H9 (cell line): ENCODE data around the gene NRROS. TPM values are rescaled to one million over a fixed set of nuclear protein-coding genes. Genes with fewer than 3 reads are reported as not detected.

Experiments used
- DNase-seq: peaks from one replicate; pipeline ENCODE4 v3.0.0-alpha.2; 2017
- H2AFZ ChIP-seq: one replicate; pipeline ENCODE4 v1.6.1; 2013; ENCODE audit warnings: mild to moderate bottlenecking, low read length, control low read depth, moderate library complexity
- H2AK5ac ChIP-seq: 2 replicates; pipeline ENCODE4 v1.6.1; 2013; ENCODE audit warnings: low read length, control low read depth, mixed read lengths; ENCODE audit not compliant: insufficient read length
- H2BK120ac ChIP-seq: one replicate; pipeline ENCODE4 v1.6.1; 2013; ENCODE audit warnings: low read depth, mild to moderate bottlenecking, low read length, control low read depth, inconsistent platforms; ENCODE audit not compliant: poor library complexity, severe bottlenecking
- H2BK12ac ChIP-seq: 2 replicates; pipeline ENCODE4 v1.6.1; 2013; ENCODE audit warnings: low read length, control low read depth, mixed read lengths, low read depth; ENCODE audit not compliant: insufficient read length
- H2BK15ac ChIP-seq: 2 replicates; pipeline ENCODE4 v1.6.1; 2013; ENCODE audit warnings: low read depth, low read length, control low read depth
- H2BK20ac ChIP-seq: one replicate; pipeline ENCODE4 v1.6.1; 2013; ENCODE audit warnings: low read depth, mild to moderate bottlenecking, low read length, control low read depth, inconsistent platforms; ENCODE audit not compliant: poor library complexity, severe bottlenecking
- H2BK5ac ChIP-seq: 2 replicates; pipeline ENCODE4 v1.6.1; 2013; ENCODE audit warnings: low read length, control low read depth, mixed read lengths; ENCODE audit not compliant: insufficient read length
- H3K14ac ChIP-seq: 2 replicates; pipeline ENCODE4 v1.6.1; 2013; ENCODE audit warnings: low read length, control low read depth; ENCODE audit not compliant: insufficient read depth
- H3K18ac ChIP-seq: 2 replicates; pipeline ENCODE4 v1.6.1; 2013; ENCODE audit warnings: low read depth, mild to moderate bottlenecking, mixed read lengths, low read length, control low read depth; ENCODE audit not compliant: insufficient read length
- H3K23ac ChIP-seq: 2 replicates; pipeline ENCODE4 v1.6.1; 2013; ENCODE audit warnings: low read length, control low read depth, mixed read lengths, low read depth; ENCODE audit not compliant: insufficient read length
- H3K23me2 ChIP-seq: 2 replicates; pipeline ENCODE4 v1.6.1; 2013; ENCODE audit warnings: low read depth, mild to moderate bottlenecking, mixed read lengths, low read length, control low read depth; ENCODE audit not compliant: insufficient read length, poor library complexity, severe bottlenecking
- H3K27ac ChIP-seq: 2 replicates; pipeline ENCODE4 v1.5.1; 2013; ENCODE audit warnings: low read length, control low read depth, mixed read lengths, low read depth; ENCODE audit not compliant: insufficient read length
- H3K27me3 ChIP-seq: 2 replicates; pipeline ENCODE4 v1.6.1; 2013; ENCODE audit warnings: low read length, control low read depth, inconsistent platforms; ENCODE audit not compliant: insufficient read depth
- H3K4ac ChIP-seq: 2 replicates; pipeline ENCODE4 v1.6.1; 2013; ENCODE audit warnings: low read depth, mild to moderate bottlenecking, control low read depth, inconsistent platforms, low read length, moderate library complexity
- H3K4me1 ChIP-seq: 2 replicates; pipeline ENCODE4 v1.6.1; 2013; ENCODE audit warnings: low read length, control low read depth, inconsistent platforms; ENCODE audit not compliant: insufficient read depth
- H3K4me2 ChIP-seq: 2 replicates; pipeline ENCODE4 v1.6.1; 2013; ENCODE audit warnings: low read length, control low read depth, mixed read lengths; ENCODE audit not compliant: insufficient read length, insufficient read depth
- H3K56ac ChIP-seq: 2 replicates; pipeline ENCODE4 v1.6.1; 2013; ENCODE audit warnings: low read depth, mild to moderate bottlenecking, mixed read lengths, low read length, control low read depth; ENCODE audit not compliant: insufficient read length
- H3K79me1 ChIP-seq: 2 replicates; pipeline ENCODE4 v1.6.1; 2013; ENCODE audit warnings: low read depth, mild to moderate bottlenecking, moderate library complexity, low read length, control low read depth, inconsistent platforms; ENCODE audit not compliant: insufficient read depth, poor library complexity, severe bottlenecking
- H3K79me2 ChIP-seq: 2 replicates; pipeline ENCODE4 v1.6.1; 2013; ENCODE audit warnings: low read length, control low read depth, inconsistent platforms; ENCODE audit not compliant: insufficient read depth
- H3K9ac ChIP-seq: 2 replicates; pipeline ENCODE4 v1.6.1; 2013; ENCODE audit warnings: low read length, control low read depth, mixed read lengths; ENCODE audit not compliant: insufficient read length; ENCODE audit errors: extremely low read depth
- H3K9me3 ChIP-seq: one replicate; pipeline ENCODE4 v1.6.1; 2013; ENCODE audit warnings: low read depth, low read length, inconsistent platforms; ENCODE audit not compliant: control insufficient read depth
- H3T11ph ChIP-seq: one replicate; pipeline ENCODE4 v1.6.1; 2013; ENCODE audit warnings: mild to moderate bottlenecking, low read length, control low read depth, inconsistent platforms
- H4K20me1 ChIP-seq: one replicate; pipeline ENCODE4 v1.6.1; 2013; ENCODE audit not compliant: control insufficient read depth, insufficient read length, insufficient read depth
- H4K5ac ChIP-seq: 2 replicates; pipeline ENCODE4 v1.6.1; 2013; ENCODE audit warnings: low read depth, mild to moderate bottlenecking, mixed read lengths, low read length, control low read depth; ENCODE audit not compliant: insufficient read length
- H4K8ac ChIP-seq: replicated peaks from 2 replicates; pipeline ENCODE4 v1.6.1; 2013; ENCODE audit warnings: low read length, control low read depth, mixed read lengths, low read depth; ENCODE audit not compliant: insufficient read length
- H4K91ac ChIP-seq: 2 replicates; pipeline ENCODE4 v1.6.1; 2013; ENCODE audit warnings: low read depth, mild to moderate bottlenecking, moderate library complexity, mixed read lengths, low read length, control low read depth; ENCODE audit not compliant: insufficient read length
- H3K27ac Mint-ChIP-seq, 3 experiments: 2 replicates in 2 of 3; 3 replicates in 1 of 3; pipeline ENCODE4 v1.8.0; 2020 to 2021; ENCODE audit warnings: mixed read lengths in 3 of 3, mild to moderate bottlenecking in 1 of 3, moderate library complexity in 1 of 3
- H3K27me3 Mint-ChIP-seq: 2 replicates; pipeline ENCODE4 v1.8.0; 2021; ENCODE audit warnings: low read depth, mild to moderate bottlenecking, moderate library complexity, mixed read lengths
- H3K36me3 Mint-ChIP-seq, 3 experiments: 2 replicates in 2 of 3; 3 replicates in 1 of 3; pipeline ENCODE4 v1.8.0; 2020 to 2021; ENCODE audit warnings: low read depth in 3 of 3, mixed read lengths in 3 of 3; ENCODE audit not compliant: insufficient read depth in 1 of 3
- H3K4me1 Mint-ChIP-seq, 2 experiments: 2 replicates each; pipeline ENCODE4 v1.8.0; 2020; ENCODE audit warnings: mixed read lengths in 2 of 2
- H3K4me3 Mint-ChIP-seq, 2 experiments: 2 replicates in 1 of 2; 3 replicates in 1 of 2; pipeline ENCODE4 v1.8.0; 2020 to 2021; ENCODE audit warnings: mild to moderate bottlenecking in 2 of 2, mixed read lengths in 2 of 2, moderate library complexity in 1 of 2
- H3K9me3 Mint-ChIP-seq, 2 experiments: 2 replicates in 1 of 2; 3 replicates in 1 of 2; pipeline ENCODE4 v1.8.0; 2020; ENCODE audit warnings: mild to moderate bottlenecking in 2 of 2, mixed read lengths in 2 of 2, moderate library complexity in 1 of 2
- CTCF ChIP-seq: fragments of 200-600 bp; sonication (generic); conservative IDR thresholded peaks from 3 replicates; pipeline ENCODE4 v1.8.0; 2021; ENCODE audit warnings: antibody characterized with exemption, mild to moderate bottlenecking
- WGBS: extraction: QIAGEN DNeasy Blood & Tissue Kit; methylation state at CpG from one replicate; pipeline ENCODE4 v1.1.7; 2013; ENCODE audit warnings: missing lambda C conversion rate, low lambda C conversion rate, mixed read lengths; ENCODE audit not compliant: insufficient read length; ENCODE audit errors: extremely low coverage; 5-methylcytosine and 5-hydroxymethylcytosine counted together
- total RNA-seq: library from RNA; stranded (reverse); gene quantifications from 2 replicates; pipeline ENCODE4 v1.2.1, GENCODE V29; 2021

NRROS gene
- total RNA-seq, 1 experiment from 2014 or later = 4.0 TPM

GRCh38 chr3:196633555-196634151, 5.8 kb upstream of the NRROS start:
- H2BK5ac ChIP-seq = no peak overlapping the region
- no peak overlapping the region for H3K4me2 ChIP-seq
- no peak overlapping the region for H3K27ac ChIP-seq
- peaks cover 10% of the 10 kb centered on the region for H3K27me3 Mint-ChIP-seq
- H3K9me3 Mint-ChIP-seq = no peaks in the 10 kb centered on the region
- H2BK12ac ChIP-seq = no peak overlapping the region
- H3K18ac ChIP-seq = no peak overlapping the region
- no peak for DNase-seq
- H3K4me1 Mint-ChIP-seq = peaks cover 28 to 34% of the 10 kb centered on the region in 2 experiments
- H2AK5ac ChIP-seq = peak overlapping the region; percentile 4
- H3K4me1 ChIP-seq = peaks cover 2% of the 10 kb centered on the region; the same call in 1 of the 2 replicates
- no peak overlapping the region for H2BK20ac ChIP-seq
- H3K4me3 Mint-ChIP-seq = peak overlapping the region; percentile 26 to 80; a peak in 4 of 5 replicates
- no peak overlapping the region for H3K56ac ChIP-seq
- no peak overlapping the region for H3K14ac ChIP-seq
- no peaks in the 10 kb centered on the region for H3K79me2 ChIP-seq
- no peak overlapping the region for H3K23ac ChIP-seq
- H2BK120ac ChIP-seq = no peak overlapping the region
- H3K4ac ChIP-seq = no peak overlapping the region
- peak overlapping the region; percentile 19 for H4K8ac ChIP-seq
- H4K5ac ChIP-seq = no peak overlapping the region
- H3K9me3 ChIP-seq = no peaks in the 10 kb centered on the region
- no peaks in the 10 kb centered on the region for H4K20me1 ChIP-seq
- peak overlapping the region; percentile 97 to 100 (median 98); a peak in 5 of 7 replicates for H3K27ac Mint-ChIP-seq
- H3K79me1 ChIP-seq = no peaks in the 10 kb centered on the region
- no peak overlapping the region for H3K9ac ChIP-seq
- no peak overlapping the region for H3T11ph ChIP-seq
- peaks cover 0 to 5% (median 0%) of the 10 kb centered on the region in 3 experiments; a peak in 2 of 7 replicates for H3K36me3 Mint-ChIP-seq
- no peak overlapping the region for H2BK15ac ChIP-seq
- no peak for TF ChIP-seq CTCF
- no peak overlapping the region for H4K91ac ChIP-seq
- H3K23me2 ChIP-seq = peaks cover 8% of the 10 kb centered on the region
- no CpG with 5 or more reads among the region's 12 CpGs for WGBS
- H2AFZ ChIP-seq = no peak overlapping the region
- H3K27me3 ChIP-seq = no peaks in the 10 kb centered on the region; the same call in 1 of the 2 replicates
